HK-2 (cell line): ENCODE measurements around the gene TP53BP2.
"Not testable (repeated sequence)": the region's sequence is repeated elsewhere in the genome, so short reads cannot be mapped to it uniquely, and the experiment has no call there.

ENCODE experiments used
- DNase-seq: peaks from one replicate; pipeline ENCODE4 v3.0.0-alpha.2; 2018; ENCODE audit not compliant: unreplicated experiment

Gene TP53BP2

GRCh38 chr1:223852337-223852736 lies 6.6 kb upstream of the TP53BP2 start:
- DNase-seq, result no peak

- DNase-seq, result no peak
These were observed 3.9 kb upstream of the TP53BP2 start for GRCh38 chr1:223849352-223850254.

- no peak for DNase-seq
These were observed 2.8 kb upstream of the TP53BP2 start for GRCh38 chr1:223848536-223848935.

- no peak for DNase-seq
These were observed 2.1 kb upstream of the TP53BP2 start for GRCh38 chr1:223847781-223848345.

GRCh38 chr1:223845037-223845809 lies 524 bp downstream of the TP53BP2 start:
- no peak for DNase-seq

- peak; percentile 40 for DNase-seq
These were observed 1.0 kb downstream of the TP53BP2 start for GRCh38 chr1:223844787-223845036.

- DNase-seq, result no peak
These were observed 1.6 kb downstream of the TP53BP2 start for GRCh38 chr1:223843934-223844786.

GRCh38 chr1:223842784-223843183 lies 3.0 kb downstream of the TP53BP2 start:
- DNase-seq, result no peak

GRCh38 chr1:223841977-223842623 lies 3.6 kb downstream of the TP53BP2 start:
- not testable (repeated sequence) for DNase-seq

GRCh38 chr1:223840254-223840653 lies 5.5 kb downstream of the TP53BP2 start:
- no peak for DNase-seq

GRCh38 chr1:223838125-223838854 lies 7.5 kb downstream of the TP53BP2 start:
- no peak for DNase-seq

- DNase-seq, result no peak
These were observed 8.1 kb downstream of the TP53BP2 start for GRCh38 chr1:223837687-223838086.

- DNase-seq, result no peak
These were observed 8.5 kb downstream of the TP53BP2 start for GRCh38 chr1:223837206-223837605.

- DNase-seq, result no peak
These were observed 9.2 kb downstream of the TP53BP2 start for GRCh38 chr1:223836586-223836985.

GRCh38 chr1:223835754-223836153 lies 10.0 kb downstream of the TP53BP2 start:
- DNase-seq, result no peak

- DNase-seq, result no peak
These were observed 11.0 kb downstream of the TP53BP2 start for GRCh38 chr1:223834660-223835263.

GRCh38 chr1:223833948-223834347 lies 11.8 kb downstream of the TP53BP2 start:
- no peak for DNase-seq

- no peak for DNase-seq
These were observed 13.2 kb downstream of the TP53BP2 start for GRCh38 chr1:223832637-223832943.

GRCh38 chr1:223831755-223832636 lies 13.8 kb downstream of the TP53BP2 start:
- DNase-seq, result no peak
